A673 (cell line): Measurements from ENCODE around the gene NGEF.

Source experiments
- CTCF ChIP-seq: fragments of 300-800, 200-600 bp; sonication (generic); conservative IDR thresholded peaks from 2 replicates; pipeline ENCODE4 v1.5.1; 2017; ENCODE audit warnings: low read depth, mild to moderate bottlenecking, antibody characterized with exemption, low read length, moderate library complexity, mixed read lengths
- EZH2 ChIP-seq: fragments of 200-600 bp; sonication (generic); IDR thresholded peaks from 2 replicates; pipeline ENCODE4 v1.6.1; 2017; ENCODE audit warnings: borderline replicate concordance, low read depth, mild to moderate bottlenecking, mixed read lengths, antibody characterized with exemption, low read length; ENCODE audit not compliant: poor library complexity, severe bottlenecking

- TF ChIP-seq CTCF: no peak
- no peak for TF ChIP-seq EZH2
These were observed 46.9 kb downstream of the NGEF start for GRCh38 chr2:232966122-232966521.
